ENCODE measurements around the gene NKG7.

- no peak for TF ChIP-seq CTCF (IDR thresholded peaks at IDR 0.05)
- no peak for TF ChIP-seq POLR2A (IDR thresholded peaks at IDR 0.05)
Observed at GRCh38 chr19:51337861-51338562, 34.4 kb downstream of the NKG7 start.
